Measurements from ENCODE around the gene LEFTY1.
"Not testable (repeated sequence)": the region's sequence is repeated elsewhere in the genome, so short reads cannot be mapped to it uniquely, and the experiment has no call there.

LEFTY1 gene

GRCh38 chr1:225903623-225904022, 14.7 kb upstream of the LEFTY1 start:
- Mint-ChIP-seq H3K27me3 (no peaks in the 10 kb centered on the region), H3K36me3 (no peaks in the 10 kb centered on the region), H3K27ac (no peak overlapping the region), H3K4me1 (ENCODE audit: low read depth) (peaks cover 25% of the 10 kb centered on the region), H3K9me3 (ENCODE audit: low read depth) (no peaks in the 10 kb centered on the region), H3K4me3 (no peak overlapping the region)

DNA sequence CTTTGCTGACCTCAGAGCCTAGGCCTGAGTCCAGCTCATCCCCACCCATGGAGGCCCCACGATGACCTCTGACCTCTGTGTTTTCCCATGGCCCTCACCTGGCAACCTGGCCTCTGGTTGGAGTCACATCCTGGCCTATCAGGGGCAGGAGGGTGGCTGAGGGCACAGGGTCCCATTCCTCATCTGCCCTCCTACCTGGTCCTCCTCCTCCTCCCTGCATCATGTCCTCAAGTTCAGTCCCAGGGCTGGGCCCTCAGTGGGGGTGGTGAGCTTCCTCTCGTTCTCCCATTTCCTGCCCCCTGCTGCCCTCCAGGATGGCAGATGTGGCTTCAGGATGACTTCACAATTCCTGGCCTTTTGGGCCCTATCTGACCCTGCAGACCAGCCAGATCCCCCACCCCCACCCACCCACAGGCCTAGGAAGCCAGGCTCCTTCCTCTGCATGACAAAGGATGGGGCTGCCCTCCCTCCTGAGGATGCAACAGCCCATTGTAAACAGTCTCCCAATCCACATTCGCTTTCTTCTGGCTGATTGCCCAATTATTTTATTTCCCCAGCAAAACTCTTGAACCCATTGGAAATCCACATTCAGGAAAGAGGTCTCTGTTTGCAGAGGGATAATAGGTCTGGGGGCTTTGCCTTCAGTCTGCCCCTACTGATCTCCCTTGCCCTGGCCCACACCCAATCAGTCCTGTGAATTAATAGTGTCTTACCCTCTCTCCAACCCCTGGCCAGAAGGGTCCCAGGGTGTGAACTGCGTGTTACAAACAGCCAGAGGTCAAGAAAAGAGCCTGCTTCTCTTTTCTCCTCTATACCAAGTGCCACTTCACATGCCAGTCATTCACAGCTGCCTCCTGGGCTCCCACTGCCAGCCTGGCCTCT, 10.3 kb upstream of the LEFTY1 start:
- H3K36me3 Mint-ChIP-seq, result no peaks in the 10 kb centered on the region
- peak overlapping the region; percentile 83 for H3K27ac Mint-ChIP-seq
- H3K4me3 Mint-ChIP-seq, result no peak overlapping the region
- peaks cover 42% of the 10 kb centered on the region for H3K4me1 Mint-ChIP-seq (ENCODE audit: low read depth)
- no peaks in the 10 kb centered on the region for H3K27me3 Mint-ChIP-seq
- H3K9me3 Mint-ChIP-seq (ENCODE audit: low read depth), result no peaks in the 10 kb centered on the region

- peak overlapping the region; percentile 62 for H3K4me3 Mint-ChIP-seq
- H3K36me3 Mint-ChIP-seq, result no peaks in the 10 kb centered on the region
These were observed 8.9 kb upstream of the LEFTY1 start for GRCh38 chr1:225897595-225898514.

DNA sequence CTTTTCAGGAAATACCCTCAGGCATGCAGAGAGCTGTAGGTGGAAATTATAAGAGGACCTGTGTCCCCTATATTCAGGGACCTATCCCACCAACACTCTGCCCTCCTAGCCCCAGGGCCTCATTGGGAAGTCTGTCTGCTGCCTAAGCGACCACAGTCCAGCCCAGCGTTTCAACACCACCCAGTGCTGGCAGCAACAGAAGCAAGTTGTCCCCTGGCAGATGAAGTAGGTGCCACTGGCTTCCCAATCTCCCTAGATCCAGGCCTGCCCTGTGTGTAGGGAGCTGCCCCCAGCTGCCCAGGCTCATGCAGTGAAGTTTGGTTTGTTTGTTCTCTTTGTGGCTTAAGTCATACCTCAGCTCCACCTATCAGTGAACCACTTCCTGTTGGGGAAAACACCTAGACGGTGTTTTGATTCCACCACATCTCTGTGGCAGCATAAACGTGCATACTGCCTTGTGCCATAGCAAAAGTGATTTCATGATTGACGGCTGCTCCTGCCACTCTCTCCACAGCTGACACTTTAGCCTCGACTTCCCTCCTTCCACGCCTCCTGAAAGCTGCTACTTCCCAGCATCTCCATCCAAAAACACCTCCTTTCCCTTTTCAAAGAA, 8.1 kb upstream of the LEFTY1 start:
- no peaks in the 10 kb centered on the region for H3K36me3 Mint-ChIP-seq
- H3K9me3 Mint-ChIP-seq (ENCODE audit: low read depth), result no peaks in the 10 kb centered on the region
- peaks cover 47% of the 10 kb centered on the region for H3K4me1 Mint-ChIP-seq (ENCODE audit: low read depth)
- no peaks in the 10 kb centered on the region for H3K27me3 Mint-ChIP-seq
- peak overlapping the region; percentile 62 for H3K4me3 Mint-ChIP-seq
- peak overlapping the region; percentile 83 for H3K27ac Mint-ChIP-seq

More at GRCh38 chr1:225897595-225898514, 8.9 kb upstream of the LEFTY1 start:
- Mint-ChIP-seq H3K9me3 (ENCODE audit: low read depth) (no peaks in the 10 kb centered on the region), H3K27me3 (no peaks in the 10 kb centered on the region), H3K27ac (peak overlapping the region; percentile 83), H3K4me1 (ENCODE audit: low read depth) (peaks cover 47% of the 10 kb centered on the region)

- H3K27me3 Mint-ChIP-seq, result no peaks in the 10 kb centered on the region
- H3K27ac Mint-ChIP-seq, result peak overlapping the region; percentile 83
- no peaks in the 10 kb centered on the region for H3K36me3 Mint-ChIP-seq
- peak overlapping the region; percentile 62 for H3K4me3 Mint-ChIP-seq
- H3K9me3 Mint-ChIP-seq (ENCODE audit: low read depth), result no peaks in the 10 kb centered on the region
- peaks cover 47% of the 10 kb centered on the region for H3K4me1 Mint-ChIP-seq (ENCODE audit: low read depth)
These were observed 7.5 kb upstream of the LEFTY1 start for GRCh38 chr1:225896494-225896893.

DNA sequence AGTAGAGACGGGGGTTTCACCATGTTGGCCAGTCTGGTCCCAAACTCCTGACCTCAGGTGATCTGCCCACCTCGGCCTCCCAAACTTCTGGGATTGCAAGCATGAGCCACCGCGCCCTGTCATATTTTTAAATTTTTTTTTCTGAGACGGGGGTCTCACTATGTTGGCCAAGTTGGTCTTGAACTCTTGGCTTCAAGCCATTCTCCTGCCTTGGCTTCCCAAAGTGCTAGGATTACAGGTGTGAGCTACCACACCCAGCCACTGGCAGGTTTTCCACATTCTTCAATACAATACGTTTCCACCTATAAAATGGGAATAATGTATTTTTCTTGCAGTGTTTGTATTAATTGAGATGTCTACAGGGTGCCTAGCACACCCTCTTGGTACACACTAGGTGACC, 3.4 kb upstream of the LEFTY1 start:
- no peak overlapping the region for H3K27ac Mint-ChIP-seq
- H3K9me3 Mint-ChIP-seq (ENCODE audit: low read depth), result no peaks in the 10 kb centered on the region
- no peak overlapping the region for H3K4me3 Mint-ChIP-seq
- H3K27me3 Mint-ChIP-seq, result no peaks in the 10 kb centered on the region
- no peaks in the 10 kb centered on the region for H3K36me3 Mint-ChIP-seq
- peaks cover 34% of the 10 kb centered on the region for H3K4me1 Mint-ChIP-seq (ENCODE audit: low read depth)

GRCh38 chr1:225891229-225891972, 2.5 kb upstream of the LEFTY1 start:
- no peaks in the 10 kb centered on the region for H3K27me3 Mint-ChIP-seq
- H3K9me3 Mint-ChIP-seq (ENCODE audit: low read depth), result no peaks in the 10 kb centered on the region
- no peak overlapping the region for H3K27ac Mint-ChIP-seq
- no peaks in the 10 kb centered on the region for H3K36me3 Mint-ChIP-seq
- H3K4me1 Mint-ChIP-seq (ENCODE audit: low read depth), result peaks cover 25% of the 10 kb centered on the region
- H3K4me3 Mint-ChIP-seq, result no peak overlapping the region

DNA sequence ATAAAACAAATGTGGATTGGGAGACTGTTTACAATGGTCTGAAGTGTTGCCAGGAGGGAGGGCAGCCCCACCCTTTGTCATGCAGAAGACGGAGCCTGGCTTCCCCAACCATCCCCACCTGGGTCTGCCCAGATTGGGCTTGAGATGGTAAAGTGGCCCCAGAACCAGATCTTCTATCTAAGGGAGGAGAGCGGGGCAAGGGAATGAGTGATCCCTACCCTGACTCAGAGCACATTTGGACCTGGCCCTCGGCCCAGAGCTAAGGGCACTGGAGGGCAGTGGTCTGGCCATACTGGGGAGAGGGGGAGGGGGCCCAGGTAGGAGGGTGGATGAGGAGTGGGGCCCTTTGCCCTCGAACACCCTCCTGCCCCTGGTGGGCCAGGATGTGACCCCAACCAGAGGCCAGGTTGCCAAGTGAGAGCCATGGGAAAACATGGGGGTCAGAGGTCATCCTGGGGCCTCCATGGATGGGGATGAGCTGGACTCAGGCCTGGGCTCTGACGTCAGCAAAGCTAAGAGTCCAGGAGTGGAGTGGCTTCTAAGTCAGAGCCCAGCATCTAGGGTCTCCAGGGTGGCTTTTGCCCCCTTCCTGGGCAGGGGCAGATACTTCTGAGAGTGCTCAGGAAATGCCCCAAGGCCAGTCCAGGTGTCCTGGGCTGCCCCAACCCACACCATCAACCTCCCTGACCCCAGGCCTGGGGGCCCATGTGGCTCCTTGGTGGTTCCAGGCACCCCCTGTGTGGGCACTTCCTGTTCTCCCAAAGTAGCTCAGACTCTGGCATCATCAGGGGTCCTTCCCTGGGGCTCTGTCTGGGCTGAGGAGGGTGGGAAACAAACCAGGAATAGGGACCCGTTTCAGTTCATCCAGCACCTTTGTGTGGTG, 1.6 kb upstream of the LEFTY1 start:
- Mint-ChIP-seq H3K36me3 (no peaks in the 10 kb centered on the region), H3K27ac (no peak overlapping the region), H3K27me3 (no peaks in the 10 kb centered on the region), H3K4me1 (ENCODE audit: low read depth) (peaks cover 17% of the 10 kb centered on the region), H3K4me3 (no peak overlapping the region), H3K9me3 (ENCODE audit: low read depth) (no peaks in the 10 kb centered on the region)

DNA sequence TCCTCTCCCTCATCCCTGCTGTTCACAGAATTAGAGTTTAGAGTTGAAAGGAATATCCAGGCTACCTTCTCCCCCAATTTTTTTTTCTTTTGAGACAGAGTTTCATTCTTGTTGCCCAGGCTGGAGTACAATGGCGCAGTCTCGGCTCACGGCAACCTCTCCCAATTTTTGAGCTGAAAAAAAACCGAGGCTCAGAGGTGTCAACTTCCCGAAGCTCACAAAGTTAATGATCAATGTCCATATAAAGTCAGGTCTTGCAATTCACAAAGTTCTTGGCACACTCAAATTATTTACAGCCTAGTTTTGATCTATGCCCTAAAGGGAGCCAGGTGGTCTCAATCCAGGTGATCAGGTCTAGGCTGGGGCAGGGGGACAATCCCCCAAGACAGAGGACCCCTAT, 797 bp upstream of the LEFTY1 start:
- no peaks in the 10 kb centered on the region for H3K36me3 Mint-ChIP-seq
- peaks cover 17% of the 10 kb centered on the region for H3K4me1 Mint-ChIP-seq (ENCODE audit: low read depth)
- no peaks in the 10 kb centered on the region for H3K27me3 Mint-ChIP-seq
- no peaks in the 10 kb centered on the region for H3K9me3 Mint-ChIP-seq (ENCODE audit: low read depth)
- no peak overlapping the region for H3K27ac Mint-ChIP-seq
- no peak overlapping the region for H3K4me3 Mint-ChIP-seq

- Mint-ChIP-seq H3K9me3 (ENCODE audit: low read depth) (no peaks in the 10 kb centered on the region), H3K36me3 (no peaks in the 10 kb centered on the region), H3K27me3 (no peaks in the 10 kb centered on the region), H3K4me3 (no peak overlapping the region), H3K4me1 (ENCODE audit: low read depth) (peaks cover 18% of the 10 kb centered on the region), H3K27ac (no peak overlapping the region)
These were observed 553 bp downstream of the LEFTY1 start for GRCh38 chr1:225888289-225888897.

DNA sequence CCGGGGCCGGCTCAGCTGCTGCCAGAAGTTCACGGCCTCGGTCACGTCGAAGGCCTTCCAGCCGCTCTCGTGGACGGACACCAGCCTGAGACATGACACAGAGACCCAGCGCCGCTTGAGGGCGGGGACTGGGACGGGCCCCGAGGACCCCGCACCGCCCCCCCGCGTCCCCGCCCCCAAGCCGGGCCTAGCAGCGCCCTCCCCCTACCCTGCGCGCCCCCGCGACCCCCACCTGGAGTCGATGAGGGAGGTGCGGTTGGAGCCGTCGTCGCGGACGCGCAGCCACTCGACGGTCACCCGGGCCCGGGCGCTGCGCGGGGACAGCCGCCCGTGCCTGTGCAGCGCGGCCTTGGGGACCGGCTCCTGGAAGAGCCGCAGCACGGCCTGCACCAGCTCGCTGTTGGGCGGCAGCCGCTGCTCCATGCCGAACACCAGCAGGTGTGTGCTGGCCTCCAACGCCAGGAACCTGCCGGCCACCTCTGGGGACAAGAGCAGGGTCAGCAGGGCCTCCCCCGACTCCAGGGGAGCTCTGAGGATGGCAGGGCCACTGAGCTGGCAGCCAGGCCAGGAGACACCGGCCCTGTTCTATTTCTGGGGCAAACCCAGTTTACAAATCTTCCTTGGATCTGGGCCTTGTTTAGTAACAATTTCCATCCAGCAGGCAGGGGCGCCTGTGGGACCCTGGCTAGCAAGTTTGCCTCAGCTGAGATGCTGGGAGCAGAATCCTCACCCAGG, 1.2 kb downstream of the LEFTY1 start:
- H3K27ac Mint-ChIP-seq; H3K9me3 Mint-ChIP-seq (ENCODE audit: low read depth); H3K36me3 Mint-ChIP-seq; H3K27me3 Mint-ChIP-seq; H3K4me3 Mint-ChIP-seq: not testable (repeated sequence)
- peaks cover 20% of the 10 kb centered on the region for H3K4me1 Mint-ChIP-seq (ENCODE audit: low read depth)

- Mint-ChIP-seq H3K27ac (no peak overlapping the region), H3K36me3 (no peaks in the 10 kb centered on the region), H3K27me3 (no peaks in the 10 kb centered on the region), H3K9me3 (ENCODE audit: low read depth) (no peaks in the 10 kb centered on the region), H3K4me3 (no peak overlapping the region), H3K4me1 (ENCODE audit: low read depth) (peaks cover 20% of the 10 kb centered on the region)
These were observed 2.0 kb downstream of the LEFTY1 start for GRCh38 chr1:225887030-225887314.

Measured in activated naive CD8-positive, alpha-beta T cell (primary cell).